ENCODE measurements around the gene LPP.
A peak's percentile ranks its signal among the peaks of the same experiment; 100 is the strongest.

LPP gene

DNA sequence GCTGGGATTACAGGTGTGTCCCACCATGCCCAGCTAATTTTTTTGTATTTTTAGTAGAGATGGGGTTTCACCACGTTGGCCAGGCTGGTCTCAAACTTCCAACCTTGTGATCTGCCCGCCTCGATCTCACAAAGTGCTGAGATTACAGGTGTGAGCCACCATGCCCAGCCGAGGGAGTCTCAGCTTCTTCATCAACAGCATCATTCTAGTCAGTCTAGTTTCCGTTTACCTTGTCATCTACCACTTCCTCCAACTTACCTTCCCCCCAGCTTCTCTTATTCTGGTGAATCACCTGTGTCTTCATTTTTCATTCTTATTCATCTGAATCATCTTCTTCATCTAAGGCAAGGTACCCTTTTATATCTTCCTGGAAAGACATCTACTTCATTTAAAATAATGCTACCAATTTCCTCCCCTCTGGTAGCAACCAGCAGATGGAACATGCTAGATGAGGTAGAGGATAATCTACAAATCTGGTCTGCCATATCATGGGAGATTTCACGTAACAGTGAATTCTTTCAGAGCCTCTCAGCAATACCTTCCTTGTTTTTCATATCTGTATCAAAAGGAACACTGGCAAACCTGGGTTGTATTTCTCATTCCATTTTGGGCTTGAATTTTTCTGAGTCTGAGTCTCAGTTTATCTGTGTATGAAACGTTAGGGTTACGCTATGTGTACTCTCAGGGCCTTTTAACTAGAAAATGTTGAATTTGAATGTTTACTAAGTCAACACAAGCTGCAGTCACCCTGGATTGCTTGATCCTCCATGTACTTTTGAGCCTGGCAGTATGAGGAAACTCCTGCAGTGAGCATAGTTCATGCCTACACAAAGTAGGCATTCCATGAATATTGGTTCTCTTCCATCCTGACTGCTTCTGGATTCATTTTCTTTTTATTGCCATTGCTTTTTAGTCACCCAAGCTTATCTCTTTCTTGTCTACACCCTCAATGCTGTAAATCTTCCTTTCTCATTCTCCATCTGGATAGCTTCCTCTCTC lies 16.8 kb downstream of the LPP start:
- DNase-seq: peak; percentile 45

DNA sequence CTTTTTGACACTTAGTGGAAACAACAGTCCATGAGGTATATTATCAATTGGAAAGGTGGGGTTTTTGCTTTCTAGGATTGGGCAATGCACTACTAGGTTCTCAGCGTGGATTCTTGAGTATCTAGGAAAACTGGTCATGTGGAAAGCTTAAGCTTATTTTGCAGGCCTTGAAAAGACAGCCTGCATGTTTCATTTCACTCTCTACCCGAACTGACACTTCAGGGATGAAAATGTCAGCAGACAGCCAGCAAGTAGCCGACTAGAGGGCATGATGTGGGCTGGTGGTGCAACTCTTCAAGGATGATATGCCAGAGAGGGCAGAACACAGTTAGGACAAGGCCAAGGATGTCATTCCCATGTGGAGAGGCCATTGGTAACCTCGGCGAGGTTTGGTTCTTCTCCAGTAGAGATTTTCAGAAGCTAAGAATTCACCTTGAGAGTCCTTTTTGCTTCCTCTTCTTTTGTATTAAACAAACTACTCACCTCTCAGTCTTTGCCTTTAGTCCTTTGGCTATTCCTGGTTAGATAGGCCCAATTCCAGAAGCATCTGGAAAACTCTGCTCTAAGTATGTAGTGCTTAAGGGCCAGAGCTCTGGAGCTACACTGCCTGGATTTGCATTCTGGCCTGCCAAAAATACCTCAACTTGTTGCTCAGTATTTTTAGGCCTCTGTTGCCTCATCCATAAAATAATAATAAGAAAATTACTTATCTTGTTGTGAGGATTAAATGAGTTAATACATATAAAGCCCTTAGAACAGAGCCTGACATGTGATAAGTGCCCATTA lies 17.9 kb downstream of the LPP start:
- DNase-seq: no peak

DNA sequence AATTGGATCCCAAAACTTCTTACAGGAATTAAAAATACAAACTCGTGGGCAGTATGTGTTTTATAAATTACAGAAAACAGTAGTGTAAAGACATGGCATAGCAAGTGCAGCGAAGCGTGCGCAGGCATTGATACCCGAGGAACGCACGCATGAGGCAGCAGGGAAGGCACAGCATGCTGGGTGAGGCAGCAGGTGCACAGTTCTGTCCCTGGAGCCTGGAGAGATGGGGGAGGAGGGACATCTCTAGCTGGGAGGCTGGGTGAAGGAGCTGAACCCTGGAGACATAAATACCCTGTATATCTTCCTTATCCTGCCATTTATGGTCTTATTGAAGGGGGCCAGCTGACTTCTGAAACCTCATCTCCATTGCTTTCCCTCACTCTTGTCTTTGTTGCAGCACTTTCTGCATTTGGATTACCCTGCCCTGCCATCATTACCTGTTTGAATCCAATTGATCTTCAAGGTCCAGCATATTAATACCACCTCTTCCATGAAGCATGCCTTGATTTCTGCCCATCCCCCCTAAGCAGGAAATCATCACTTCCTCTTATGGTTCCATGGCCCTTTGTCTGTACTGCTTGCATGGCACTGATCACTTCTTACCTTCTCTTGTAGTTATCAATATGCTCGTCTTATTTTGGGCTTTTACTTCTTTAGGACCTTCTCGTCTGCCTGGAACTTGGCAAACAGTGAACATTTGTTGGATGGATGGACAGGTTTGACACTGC lies 20.5 kb downstream of the LPP start:
- no peak for DNase-seq

DNA sequence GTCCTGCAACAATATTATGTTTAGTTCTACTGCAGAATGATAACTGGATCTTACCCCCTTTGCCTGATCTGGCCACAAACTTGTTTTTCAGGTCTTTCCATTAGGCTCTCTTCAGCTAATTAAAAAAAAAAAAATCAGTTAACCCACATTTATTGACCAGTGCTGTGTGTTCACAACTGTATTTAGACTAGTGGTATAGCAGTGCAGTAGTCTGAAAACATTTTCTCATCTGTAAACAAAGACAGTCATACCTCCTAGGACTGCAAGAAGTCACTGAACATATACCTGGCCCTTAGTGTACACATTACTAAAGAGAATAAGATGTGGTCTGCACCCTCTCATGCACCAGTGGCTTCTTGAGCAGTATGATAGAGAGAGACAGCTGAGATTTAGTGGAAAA lies 22.5 kb downstream of the LPP start:
- no peak for DNase-seq

DNA sequence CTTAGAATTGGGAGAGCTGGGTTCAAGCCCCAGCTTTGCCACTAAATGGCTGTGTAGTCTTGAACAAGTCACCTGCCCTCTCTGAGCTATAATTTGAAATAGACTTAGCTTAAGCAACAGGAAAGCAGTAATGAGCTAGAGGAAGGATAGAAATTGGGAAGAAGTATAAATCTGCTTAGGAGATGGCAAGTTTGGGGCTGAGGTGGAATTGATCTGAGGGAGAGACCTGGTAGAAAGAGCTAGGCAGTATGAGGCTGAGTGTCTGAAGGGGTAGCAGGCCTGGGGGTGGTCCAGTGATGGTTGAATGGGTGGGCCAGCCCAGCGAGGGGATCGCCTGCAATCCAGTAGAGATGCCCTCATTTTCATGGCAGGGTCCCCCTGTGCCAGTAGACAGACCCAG lies 22.9 kb downstream of the LPP start:
- no peak for DNase-seq

DNA sequence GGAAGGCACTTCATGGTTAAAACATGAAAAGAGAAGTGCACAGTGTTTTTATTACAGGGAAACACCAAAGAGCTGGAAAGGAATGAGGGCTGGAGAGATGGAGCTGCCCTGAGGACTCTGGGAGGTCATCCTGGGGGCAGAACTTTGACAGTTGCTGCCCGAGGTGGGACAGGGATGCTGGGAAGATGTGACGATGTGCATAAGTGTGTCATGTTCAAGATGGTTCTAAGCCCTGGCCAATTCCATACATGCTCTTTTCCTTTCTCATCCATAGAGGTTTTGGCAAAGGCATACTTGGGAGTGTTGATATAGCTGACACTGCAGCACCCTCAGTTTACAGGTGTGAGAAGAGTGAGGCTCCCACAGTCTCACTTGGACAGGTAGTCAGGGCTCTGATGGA lies 23.8 kb downstream of the LPP start:
- no peak for DNase-seq

DNA sequence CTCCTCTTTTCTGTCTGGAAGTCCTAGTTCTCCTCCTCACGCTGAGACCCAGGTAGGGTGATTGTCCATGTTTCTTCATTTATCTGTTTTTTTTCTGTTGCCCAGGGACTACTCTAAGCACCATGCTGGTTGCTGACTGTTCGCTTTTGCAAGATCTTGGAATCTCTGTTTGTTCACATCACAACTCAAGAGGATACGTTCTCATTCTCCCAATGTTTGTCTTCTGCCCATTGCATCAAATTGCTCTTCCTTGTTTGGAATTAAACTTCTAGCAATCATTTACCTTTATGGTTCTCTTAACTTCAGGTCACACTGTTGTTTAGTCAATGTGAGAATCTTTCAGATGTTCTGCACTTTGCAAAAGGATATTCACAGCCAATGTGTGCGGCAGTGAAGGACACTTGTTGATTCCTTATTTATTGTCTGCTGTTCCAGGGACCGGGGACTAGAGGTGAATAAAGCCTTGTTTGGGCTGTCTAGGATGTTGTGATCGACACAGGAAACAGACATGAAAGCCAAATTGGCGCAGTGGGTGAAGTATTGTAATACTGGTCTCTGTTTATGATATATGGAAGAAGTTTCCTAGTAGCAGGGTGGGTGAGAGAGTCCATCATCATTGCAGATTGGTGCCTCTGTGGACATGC lies 24.5 kb downstream of the LPP start:
- DNase-seq: no peak

DNA sequence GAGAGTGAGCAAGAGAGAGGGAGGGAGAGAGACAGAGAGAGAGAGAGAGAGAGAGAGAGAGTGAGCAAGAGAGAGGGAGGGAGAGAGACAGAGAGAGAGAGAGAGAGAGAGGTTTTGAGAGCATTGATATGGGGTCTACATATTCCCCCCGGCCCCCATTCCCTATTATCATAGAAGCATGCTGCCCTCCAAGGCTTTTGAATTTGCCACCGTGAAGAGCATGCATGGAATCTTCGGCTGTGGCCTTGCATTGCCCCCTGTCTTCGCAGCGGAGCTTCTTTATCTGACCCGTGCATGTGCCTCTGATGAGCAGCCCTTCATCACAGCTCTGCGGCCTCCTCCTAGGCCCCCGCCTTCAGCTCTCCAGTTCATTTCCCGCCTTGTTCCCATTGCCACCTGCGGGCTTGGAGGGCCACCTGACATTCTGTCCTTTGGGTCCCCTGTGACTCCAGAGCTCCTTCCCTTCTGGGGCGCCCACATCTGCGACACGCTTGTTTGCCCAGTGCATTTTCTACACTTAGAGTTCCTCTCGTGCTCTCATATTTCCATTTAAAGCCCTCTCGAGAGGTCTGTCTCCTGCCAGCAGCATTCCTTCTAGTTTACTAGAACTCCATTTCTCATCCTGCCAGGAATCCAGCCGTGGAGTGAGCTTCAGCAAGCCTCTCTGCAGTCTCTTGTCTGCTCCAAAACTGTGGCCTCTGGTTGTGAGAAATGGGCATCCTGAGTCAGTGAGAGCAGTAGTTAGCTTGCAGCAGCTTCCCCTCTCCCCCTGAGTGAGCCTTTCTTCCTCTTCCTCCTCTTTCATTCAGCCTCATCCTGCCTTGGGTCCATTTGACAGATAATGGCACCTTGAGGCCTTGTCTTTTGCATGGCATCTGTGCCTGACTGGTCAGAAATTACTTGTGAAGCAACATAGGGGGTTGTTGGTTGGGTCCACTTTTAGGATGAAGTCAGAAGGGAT lies 25.3 kb downstream of the LPP start:
- DNase-seq: no peak

DNA sequence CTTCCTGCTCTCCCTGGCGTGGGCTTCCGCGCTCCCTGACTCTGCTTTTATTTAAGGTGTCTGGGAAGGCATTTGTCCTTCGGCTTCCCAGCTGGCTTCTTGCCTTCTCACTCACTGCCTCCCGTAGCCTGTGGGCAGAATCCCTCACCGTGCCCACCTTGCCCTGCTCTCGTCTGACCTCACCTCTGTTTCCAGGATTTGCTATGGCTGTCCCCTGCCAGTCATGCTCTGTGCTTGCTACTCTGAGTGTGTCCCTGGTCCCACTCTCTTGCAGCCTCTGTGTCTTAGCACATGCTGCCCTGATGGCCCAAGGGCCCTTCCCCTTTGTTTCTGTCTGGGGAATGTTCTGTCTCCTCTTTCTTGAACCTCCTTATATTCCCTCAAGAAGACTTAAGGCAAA lies 26.2 kb downstream of the LPP start:
- DNase-seq: no peak

DNA sequence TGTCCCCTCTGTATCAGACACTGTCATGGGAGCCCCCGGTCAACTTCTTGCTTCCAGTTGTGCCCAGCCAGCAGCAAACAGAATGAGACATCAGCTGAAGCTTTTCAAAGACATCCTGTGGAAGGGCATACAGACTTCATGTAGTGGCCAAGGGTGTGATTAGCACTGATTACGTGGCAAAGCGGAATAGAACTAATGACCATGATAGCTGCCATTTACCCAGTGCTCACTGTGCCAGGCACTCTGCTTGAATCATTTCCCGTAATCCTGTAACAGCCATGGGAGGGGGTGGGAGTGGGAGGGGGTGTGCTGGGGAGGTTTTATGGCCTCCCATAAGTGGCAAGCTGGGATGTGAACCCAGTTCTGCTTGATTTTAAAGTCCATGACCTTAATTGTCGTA lies 29.5 kb downstream of the LPP start:
- DNase-seq: no peak

DNA sequence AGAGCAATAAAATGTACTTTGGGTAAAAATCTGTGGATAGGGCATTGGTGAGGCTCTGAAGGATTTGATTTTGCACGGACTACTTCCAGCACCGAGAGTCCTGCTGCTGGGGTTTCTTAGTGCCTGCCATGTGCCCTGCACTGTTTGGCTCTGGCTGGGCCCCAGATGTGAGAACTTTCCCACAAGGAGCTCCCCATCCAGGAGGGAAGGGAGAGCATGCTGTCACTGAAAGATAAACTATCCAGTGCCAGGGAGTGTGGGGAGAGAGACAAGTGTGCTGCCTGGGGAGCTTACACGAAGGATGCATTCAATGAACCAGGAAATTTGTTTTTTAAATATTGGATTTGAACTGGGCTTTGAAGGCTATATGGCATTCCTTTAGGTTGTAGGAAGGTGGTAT lies 30.2 kb downstream of the LPP start:
- no peak for DNase-seq

DNA sequence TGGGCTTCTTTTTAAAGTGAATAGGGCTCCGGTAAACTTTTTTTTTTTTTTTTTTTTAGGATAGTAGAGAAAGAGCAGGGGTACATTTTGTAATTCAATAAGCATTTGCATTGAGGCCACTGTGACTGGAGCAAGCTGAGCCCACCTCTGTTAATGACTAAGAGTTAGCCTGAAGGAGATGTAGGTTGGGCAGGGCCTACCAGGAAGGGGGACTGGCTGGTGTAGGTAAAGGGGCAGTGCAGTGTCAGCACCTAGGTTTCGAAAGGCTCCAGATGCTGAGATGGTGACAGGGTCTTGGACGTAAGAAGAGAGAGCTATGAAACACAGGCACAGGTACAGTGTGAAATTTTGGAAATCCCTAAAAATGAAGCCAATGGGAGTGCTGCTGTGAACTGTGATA lies 30.7 kb downstream of the LPP start:
- DNase-seq: no peak

DNA sequence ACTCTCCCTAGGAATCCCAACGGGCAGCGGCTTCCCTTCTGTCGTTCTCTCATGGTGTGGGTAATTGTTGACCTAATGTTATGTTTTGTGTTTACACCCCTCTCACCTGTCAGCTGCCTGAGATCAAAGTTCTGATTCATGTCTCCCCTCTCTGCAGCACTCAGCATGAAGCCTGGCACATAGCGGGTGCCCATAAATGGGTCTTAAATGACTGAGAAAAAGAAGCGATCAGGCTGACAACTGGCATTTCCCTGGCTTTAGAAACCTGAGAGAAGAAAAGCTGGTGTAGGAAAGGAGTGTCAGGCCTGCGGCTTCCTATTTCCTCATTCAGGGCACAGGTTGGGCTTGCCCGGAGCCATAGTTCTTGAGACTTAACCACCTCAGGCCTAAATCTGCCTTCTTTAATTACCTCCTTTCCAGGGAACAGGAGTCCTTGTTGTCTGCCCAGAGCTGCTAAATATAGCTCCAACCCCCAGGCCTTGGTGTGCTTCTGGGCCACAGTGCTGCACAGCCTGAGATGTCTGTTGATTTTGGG lies 31.8 kb downstream of the LPP start:
- DNase-seq: no peak

DNA sequence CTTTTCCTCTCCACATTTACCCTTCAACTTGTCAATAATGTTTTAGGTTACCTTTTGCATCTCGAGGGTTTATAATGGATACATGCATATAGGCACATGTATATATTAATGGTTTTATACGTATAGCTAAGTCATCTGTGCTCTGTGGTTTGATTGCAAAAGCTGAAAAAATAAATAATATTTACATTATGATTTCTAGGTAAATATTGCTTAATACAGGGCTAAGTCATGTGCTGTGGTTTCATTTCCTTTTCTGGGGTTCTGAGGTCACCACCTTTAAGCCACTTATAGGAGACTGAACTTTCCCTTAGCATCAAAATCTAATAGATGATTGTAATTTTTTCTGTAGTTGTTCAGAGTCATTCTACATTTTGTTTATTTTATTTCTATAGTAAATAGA lies 33.1 kb downstream of the LPP start:
- no peak for DNase-seq

DNA sequence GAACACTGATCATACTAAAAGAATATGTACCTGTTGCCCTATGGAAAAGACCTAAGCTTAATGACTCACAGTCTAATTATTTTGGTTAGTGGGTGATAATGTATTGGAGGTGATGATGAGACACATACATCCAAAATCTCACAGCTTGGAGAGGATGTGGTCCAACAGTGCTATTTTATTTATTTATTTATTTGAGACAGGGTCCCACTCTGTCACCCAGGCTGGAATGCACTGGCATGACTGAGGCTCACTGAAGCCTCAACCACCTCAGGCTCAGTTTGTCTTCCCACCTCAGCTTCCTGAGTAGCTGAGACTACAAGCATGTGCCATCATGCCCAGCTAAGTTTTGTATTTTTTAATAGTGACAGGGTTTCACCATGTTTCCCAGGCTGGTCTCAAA lies 35.0 kb downstream of the LPP start:
- no peak for DNase-seq

DNA sequence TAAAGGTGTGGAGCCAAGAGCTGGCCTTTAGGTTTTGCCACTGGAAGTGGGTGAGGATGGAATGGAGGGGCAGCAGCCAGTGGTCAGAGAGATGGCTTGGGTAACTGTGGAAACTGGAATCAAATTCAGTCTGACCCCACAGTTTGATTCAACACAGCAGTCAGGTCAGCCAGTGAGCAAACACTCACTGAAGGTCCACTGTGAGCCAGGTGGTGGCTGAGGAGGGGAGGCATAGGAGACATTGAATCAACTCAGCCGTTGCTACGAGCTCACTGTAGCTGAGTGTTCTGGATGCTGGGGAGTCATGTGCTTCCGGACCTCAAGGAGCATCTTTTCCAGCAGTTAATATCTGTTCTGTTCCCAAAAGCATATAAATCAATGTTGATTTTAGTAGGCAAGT lies 37.5 kb downstream of the LPP start:
- no peak for DNase-seq

DNA sequence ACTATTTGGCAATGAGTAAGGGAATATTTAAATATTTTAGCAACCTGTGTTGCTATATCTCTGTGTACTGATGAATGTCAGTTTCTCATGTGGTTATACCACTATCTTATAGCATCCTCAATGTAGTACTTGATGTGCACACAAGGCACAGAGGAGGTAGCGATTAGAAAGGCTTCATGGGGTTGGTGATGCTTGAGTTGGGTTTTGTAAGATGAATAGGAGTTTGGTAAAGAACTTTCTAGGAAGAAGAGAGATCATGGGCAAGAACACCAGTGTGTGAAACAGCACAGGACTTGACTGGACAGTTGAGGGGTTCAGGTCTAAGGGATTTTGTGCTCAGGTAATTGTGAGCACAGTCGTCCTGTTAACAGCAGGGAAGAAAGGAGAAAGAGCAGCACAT lies 38.1 kb downstream of the LPP start:
- no peak for DNase-seq

DNA sequence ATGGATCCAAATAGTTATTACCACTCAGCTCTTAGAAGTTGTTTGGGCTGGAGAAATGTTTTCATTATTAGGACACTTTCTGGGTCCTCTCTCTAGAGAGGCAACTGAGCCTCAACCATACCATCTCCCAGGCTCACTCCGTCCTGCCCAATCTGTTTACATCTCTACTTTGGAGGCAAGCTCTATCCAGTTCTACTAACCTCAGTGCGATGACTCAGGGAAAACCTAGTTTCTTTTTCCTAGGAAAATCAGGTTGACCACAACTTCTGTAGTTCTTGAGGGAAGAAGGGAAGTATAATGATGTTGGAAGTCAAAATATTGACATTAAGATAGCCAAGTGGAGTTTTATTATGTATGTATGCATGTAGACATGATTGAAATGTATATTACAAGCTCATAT lies 40.4 kb downstream of the LPP start:
- no peak for DNase-seq

DNA sequence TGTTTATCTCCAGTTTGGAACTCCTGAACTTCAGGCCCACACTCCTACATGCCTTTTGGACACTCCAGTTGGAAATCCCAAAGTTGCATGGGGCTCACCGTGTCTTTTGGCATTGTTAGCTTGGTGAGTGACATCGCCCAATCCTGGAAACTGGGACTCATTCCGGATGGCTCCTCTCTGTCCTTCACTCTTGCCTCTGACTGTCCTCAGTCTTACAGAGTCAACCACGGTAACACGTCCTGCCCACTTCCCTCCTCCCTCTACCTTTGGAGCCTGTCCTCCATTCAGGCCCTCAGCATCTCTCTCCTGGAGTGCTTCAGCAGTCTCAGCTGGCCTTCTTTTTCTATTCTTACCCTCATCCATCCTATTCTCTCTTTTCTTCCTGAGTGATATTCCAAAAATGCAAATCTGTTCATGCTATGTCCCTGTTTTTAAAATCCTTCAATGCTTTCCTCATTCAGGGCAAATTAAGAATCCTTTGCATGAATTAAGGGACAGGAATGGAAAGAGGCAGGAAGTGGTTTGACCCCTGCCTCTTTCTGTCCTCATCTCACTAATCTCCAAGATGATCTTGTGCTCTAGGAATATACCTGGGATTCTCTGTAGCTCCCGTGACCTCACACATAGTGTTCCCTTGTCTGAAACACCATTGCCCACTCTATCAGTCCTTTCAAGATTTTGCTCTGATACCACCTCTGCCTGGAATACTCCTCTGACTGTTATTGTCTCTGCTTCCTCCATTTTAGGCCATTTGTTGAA lies 42.5 kb downstream of the LPP start:
- no peak for DNase-seq

DNA sequence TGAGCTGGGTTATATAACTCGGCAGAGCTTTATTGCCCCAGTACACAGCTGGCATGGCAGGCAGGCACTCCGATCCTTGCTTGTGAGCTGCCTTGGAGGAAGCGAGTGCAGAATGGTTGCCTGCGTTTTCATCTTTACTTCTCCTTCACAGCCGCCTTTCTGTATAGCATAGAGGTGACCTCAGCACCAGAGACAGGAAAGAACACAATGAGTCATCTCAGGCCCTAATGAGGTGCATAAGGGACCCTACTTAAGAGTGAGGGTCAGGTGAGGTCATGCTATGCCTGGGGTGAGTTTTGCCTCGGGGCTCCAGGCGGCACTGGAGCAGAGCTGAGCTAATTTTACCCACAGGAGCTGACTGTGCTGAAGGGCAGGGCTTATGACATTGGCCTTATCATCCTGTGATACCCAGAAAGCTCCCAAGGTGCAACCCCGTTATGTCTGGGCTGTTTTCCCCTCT lies 43.5 kb downstream of the LPP start:
- DNase-seq: no peak

DNA sequence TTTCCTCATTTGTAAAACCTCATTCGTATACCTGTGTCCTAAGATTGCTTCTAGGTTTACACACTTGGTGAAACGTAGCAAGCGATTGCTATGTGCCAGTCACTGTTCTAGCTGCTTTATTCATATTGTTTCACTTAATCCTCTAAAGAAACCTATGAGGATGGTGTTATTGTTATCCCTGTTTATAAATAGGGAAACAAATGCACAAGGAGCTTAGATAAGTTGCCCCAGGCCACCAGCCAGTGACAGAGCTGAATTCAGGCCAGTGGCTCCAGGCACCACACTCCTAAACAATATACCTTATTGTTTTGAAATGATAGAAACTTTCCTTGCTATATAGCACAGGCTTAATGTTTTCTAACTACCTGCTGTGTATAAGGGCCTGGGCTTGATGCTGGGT lies 44.0 kb downstream of the LPP start:
- no peak for DNase-seq

Measured in activated CD4-positive, CD25-positive, alpha-beta regulatory T cell treated with anti-CD3 and anti-CD28 coated beads, Interleukin-2, amount 50 U/mL, for 72 hours (primary cell).